HuH-7 (cell line): ENCODE data around the gene ANP32A.
"Not testable (repeated sequence)": the region's sequence is repeated elsewhere in the genome, so short reads cannot be mapped to it uniquely, and the experiment has no call there.

Source experiments
- DNase-seq: peaks from one replicate; pipeline ENCODE4 v3.0.0; 2011; ENCODE audit warnings: low spot score

Gene ANP32A

DNA sequence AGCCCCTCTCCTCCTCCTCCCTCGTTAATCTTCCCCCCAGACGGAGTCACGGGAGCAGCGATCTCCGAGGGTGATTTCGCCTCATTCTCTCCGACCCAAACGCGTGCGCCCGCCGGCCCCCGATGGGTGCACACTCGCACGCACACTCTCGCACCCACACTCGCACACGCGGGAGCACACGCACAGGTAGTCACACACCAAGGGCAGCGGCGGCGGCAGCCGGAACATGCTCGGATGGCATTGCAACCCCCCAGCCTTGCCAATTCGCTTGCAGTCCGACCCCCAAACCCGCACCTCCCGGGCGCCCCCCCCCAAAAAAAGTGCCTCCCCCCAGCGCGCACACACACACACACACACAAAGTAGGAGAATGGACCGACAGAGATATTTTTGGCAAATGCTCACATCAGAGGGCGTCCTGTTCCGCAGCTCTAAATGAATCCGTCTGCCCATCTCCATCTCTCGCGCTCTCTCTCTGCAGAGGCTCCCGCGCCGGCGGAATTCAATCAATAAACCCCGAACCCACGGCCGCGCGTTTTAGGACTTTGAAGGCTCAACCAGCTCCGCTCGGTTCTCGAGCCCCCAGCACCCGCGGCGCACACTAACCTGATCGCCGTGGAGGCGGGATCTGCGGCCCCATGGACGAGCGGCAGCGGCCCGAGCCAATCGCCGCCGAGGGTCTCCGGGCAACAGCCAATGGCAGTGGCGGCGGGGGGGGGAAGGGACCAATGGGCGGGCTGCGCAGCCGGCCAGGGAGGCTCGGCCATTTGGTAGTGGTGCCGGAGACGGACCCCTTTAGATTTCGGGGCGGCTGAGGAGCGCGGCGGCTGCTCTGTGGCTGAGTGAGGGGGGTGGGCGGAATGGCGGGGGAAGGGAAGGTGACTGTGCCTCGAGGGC, at the start of gene ANP32A:
ANP32A (minus strand) TSS at position 601 of the 895 bp plus-strand sequence; CDS start at position 457, 144 bp downstream.
- DNase-seq, result peak; percentile 100

- no peak for DNase-seq
Measured at GRCh38 chr15:68868296-68868695, 47.6 kb upstream of the ANP32A start.

DNA sequence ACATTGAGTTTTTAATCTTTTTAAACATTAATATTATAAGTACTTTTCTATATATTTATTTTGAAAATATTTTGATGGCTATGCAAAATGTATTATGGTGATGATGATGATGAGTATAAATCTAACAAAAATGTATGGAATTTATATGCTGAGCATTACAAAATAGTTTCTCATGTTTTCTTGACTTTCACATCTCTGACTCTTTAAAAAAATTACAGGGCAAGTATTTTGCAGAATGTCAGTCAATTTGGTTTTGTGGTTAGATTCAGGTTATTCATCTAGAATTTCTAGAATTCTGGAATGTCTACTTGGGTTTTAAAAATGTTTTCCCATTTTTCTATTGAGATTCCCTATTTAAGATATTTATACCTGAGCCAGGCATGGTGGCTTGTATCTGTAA, 41.7 kb upstream of the ANP32A start:
- no peak for DNase-seq

DNA sequence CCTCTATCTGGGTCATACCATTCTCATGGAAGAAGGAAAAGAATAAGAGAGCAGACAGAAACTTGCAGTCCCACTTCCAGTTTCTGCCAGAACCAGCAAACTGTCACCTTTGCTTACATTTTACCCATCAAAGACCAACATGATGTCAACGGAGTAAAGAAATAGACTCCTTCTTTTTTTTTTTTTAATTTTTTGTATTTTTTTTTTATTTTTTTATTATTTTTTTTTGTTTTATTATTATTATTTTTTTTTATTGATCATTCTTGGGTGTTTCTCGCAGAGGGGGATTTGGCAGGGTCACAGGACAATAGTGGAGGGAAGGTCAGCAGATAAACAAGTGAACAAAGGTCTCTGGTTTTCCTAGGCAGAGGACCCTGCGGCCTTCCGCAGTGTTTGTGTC, 38.0 kb upstream of the ANP32A start:
- DNase-seq, result not testable (repeated sequence)

DNA sequence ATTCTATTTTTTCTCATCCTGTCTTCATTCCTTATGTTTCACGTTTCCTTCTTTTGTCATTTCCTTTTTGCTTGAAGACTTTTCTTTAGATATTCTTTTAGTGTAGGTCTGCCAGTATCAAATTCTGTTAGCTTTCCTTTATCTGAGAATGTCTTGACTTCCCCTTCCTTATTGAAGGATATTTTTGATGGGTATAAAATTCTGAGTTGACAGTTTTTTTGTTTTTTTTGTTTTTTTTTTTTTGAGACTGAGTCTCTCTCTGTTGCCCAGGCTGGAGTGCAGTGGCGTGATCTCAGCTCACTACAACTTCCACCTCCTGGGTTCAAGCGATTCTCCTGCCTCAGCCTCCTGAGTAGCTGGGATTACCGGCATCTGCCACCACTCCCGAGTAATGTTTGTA, 36.7 kb upstream of the ANP32A start:
- not testable (repeated sequence) for DNase-seq

DNA sequence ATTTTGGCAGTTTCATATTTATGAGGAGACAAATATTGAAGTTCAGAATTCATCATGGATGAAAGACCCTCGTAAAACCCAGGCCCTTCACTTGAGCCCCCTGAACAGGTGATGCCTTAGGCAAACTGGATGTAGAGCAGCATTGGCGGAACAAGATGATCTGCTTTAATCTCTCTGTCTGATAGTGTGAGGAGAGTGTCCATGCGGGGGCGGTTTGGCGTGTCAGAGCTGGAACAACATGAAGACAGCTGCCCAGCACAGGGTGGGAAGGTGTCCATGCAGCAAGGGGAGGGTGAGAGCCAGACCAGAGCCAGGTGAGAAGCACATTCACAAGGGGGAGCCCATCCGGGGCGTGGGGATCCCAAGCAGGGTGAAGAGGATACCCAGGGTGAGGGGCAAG, 31.8 kb upstream of the ANP32A start:
- no peak for DNase-seq

DNA sequence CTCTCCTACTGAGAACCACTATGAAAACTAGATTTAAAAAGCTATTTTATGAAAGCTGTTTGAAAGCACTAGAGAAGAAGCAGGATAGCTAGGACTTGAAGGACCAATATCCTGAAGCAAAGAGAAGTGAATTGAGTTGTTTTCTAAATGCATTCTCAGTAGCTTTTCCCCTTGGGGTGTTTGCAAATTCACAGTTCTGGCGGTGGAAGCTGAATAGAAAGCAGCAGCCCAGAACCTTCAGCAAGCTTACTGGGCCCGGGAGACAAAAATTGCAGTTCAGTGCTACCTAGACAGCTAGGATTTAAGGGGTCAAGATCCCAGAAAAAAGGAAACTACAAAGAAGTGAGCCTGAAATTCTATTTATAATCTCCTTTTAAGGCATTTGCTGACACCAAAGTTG, 31.3 kb upstream of the ANP32A start:
- no peak for DNase-seq

GRCh38 chr15:68849497-68849896, 28.8 kb upstream of the ANP32A start:
- DNase-seq, result no peak

GRCh38 chr15:68846851-68847439, 26.2 kb upstream of the ANP32A start:
- no peak for DNase-seq

DNA sequence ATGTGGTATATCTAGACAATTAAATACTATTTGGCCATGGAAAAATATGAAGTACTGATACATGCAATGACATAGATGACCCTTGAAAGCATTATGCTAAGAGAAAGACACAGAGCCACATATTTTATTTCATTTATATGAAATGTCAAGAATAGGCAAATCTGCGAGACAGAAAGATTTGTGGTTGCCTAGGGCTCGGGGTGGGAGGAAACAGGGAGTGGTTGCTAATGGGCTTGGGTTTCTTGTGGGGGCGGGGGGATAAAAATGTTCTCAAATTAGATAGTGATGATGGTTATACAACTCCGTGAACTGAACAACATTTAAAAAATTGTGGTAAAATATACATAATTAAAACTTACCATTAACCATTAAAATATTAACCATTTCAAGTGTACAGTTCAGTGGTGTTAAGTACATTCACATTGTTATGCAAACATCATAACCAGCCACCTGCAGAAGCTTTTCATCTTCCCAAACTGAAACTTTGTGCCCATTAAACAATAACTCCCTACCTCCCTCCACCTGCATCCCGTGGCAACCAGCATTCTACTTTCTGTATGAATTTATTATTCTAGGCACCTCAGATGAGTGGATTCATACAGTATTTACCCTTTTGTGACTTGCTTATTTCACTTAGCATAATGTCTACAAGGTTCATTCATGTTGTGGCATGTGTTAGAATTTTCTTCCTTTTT, 24.3 kb upstream of the ANP32A start:
- DNase-seq, result no peak

- no peak for DNase-seq
Measured at GRCh38 chr15:68843425-68844311, 23.0 kb upstream of the ANP32A start.

DNA sequence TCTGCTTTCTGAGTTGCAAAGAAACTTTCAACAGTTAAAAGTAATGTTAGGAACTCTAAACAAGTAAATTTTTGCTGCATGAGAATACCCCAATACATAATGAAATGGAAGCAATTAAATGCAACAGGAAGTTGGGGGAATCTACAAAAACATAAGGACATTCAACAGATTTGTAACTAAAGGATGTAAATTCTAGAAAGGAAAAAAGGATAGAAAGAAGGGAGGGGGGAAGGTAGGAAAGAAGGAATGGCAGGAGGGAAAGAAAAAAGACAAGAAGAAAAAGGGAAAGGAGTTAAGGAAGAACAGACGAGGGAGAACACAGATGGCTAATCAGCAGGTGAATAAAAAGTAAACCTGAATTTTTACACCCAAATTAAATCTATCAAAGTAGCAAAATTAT, 22.3 kb upstream of the ANP32A start:
- no peak for DNase-seq

GRCh38 chr15:68834346-68834745, 13.7 kb upstream of the ANP32A start:
- DNase-seq, result no peak

DNA sequence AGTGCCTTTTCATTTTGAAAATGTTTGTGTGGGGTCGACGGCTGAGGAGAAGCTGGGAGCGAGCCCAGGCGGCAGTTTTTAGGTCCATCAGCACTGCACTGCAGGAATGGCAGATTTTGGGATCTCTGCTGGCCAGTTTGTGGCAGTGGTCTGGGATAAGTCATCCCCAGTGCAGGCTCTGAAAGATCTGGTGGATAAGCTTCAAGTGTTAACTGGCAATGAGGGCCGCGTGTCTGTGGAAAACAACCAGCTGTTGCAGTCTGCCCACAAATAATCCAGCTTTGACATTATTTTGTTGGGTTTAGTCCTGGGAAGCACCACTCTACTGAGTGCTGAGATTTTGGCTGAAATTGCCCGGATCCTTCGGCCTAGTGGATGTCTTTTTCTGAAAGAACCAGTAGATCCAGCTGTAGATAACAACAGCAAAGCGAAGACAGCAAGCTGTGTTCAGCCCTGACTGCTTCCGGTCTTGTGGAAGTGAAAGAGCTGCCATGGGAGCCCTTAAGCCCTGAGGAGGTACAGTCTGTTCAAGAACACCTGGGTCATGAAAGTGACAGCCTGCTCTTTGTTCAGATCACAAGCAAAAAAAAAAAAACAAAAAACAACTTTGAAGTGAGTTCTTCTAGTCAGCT, 13.1 kb upstream of the ANP32A start:
- no peak for DNase-seq

- no peak for DNase-seq
Measured at GRCh38 chr15:68830141-68830785, 9.6 kb upstream of the ANP32A start.

- no peak for DNase-seq
Measured at GRCh38 chr15:68829068-68829467, 8.4 kb upstream of the ANP32A start.

- no peak for DNase-seq
Measured at GRCh38 chr15:68823561-68823960, 2.9 kb upstream of the ANP32A start.

- no peak for DNase-seq
Measured at GRCh38 chr15:68822818-68823217, 2.1 kb upstream of the ANP32A start.

- DNase-seq, result peak; percentile 37
Measured at GRCh38 chr15:68821841-68822381, 1.2 kb upstream of the ANP32A start.

DNA sequence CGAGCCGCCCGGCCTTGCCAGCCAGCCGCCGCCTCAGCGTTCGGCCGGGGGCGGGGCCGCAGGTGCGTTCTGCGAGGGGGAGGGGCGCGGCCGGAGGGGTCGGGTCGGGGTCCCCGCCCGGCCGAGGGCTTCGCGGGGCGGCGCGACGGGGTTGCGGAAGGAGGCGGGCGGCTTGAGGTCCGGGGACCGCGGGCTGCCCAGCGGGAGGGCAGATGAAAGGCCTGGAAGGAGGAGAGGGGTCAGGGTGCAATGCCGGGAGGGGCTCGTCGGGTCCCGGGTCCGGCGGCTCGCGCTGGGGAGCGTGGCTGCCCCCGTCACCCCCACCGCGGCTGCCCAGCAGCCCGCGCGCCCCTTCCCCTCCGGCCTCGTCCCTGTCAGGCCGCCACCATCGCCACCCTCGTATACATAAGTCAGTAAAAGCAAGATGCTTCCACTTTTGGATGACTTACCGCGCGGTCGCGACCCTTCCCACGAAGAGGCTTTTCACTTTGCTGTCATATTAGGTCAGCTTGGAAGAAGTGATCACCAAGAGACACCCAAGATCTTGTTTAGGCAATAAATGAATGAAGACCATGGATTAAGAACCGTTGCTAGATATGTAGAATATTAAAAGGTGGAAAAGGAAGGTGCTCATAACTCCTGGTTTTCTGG, 620 bp upstream of the ANP32A start:
- DNase-seq, result no peak
